GM13976 (cell line): ENCODE measurements around the gene ZSWIM5.
"Not testable (repeated sequence)": the region's sequence is repeated elsewhere in the genome, so short reads cannot be mapped to it uniquely, and the experiment has no call there.

Experiments used
- DNase-seq: peaks from one replicate; pipeline ENCODE4 v3.0.0; 2012; ENCODE audit warnings: low spot score
- in situ Hi-C: fragments of 300-500 bp; cut with MboI; formaldehyde crosslinking; loops from one replicate; pipeline ENCODE4 v1.12.0; 2022; ENCODE audit warnings: low sequenced_read_pairs, mixed read lengths, inconsistent platforms; ENCODE audit not compliant: unreplicated experiment
- TF ChIP-seq, protein P1 (sequence below): IDR thresholded peaks from 2 replicates; pipeline ENCODE4 v1.5.1; 2012; ENCODE audit warnings: borderline replicate concordance, mild to moderate bottlenecking; ENCODE audit not compliant: insufficient read depth; ENCODE audit errors: extremely low read depth, missing control alignments, control extremely low read depth

Gene ZSWIM5

DNA sequence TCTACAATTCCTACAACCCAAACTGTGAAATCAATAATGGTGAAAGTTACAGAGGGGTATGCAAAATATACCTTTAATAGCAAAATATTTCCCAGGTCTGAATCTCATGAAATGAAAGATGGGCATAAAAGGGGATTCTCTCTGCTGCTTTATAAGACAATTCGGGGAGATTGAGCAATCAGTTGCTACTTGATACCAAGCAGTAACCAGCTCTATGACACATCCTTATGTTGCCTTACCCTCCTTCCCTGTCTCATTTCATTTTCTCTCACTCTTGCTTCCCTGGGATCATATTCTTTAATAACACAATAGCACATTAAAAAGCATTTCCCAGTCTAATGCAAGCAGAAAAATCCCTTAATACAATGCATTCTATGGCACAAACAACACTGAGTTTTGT, 29.0 kb downstream of the ZSWIM5 start:
- TF ChIP-seq, protein P1, sequence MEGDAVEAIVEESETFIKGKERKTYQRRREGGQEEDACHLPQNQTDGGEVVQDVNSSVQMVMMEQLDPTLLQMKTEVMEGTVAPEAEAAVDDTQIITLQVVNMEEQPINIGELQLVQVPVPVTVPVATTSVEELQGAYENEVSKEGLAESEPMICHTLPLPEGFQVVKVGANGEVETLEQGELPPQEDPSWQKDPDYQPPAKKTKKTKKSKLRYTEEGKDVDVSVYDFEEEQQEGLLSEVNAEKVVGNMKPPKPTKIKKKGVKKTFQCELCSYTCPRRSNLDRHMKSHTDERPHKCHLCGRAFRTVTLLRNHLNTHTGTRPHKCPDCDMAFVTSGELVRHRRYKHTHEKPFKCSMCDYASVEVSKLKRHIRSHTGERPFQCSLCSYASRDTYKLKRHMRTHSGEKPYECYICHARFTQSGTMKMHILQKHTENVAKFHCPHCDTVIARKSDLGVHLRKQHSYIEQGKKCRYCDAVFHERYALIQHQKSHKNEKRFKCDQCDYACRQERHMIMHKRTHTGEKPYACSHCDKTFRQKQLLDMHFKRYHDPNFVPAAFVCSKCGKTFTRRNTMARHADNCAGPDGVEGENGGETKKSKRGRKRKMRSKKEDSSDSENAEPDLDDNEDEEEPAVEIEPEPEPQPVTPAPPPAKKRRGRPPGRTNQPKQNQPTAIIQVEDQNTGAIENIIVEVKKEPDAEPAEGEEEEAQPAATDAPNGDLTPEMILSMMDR = no peak
- in situ Hi-C loops = no loop called here
- DNase-seq = no peak

DNA sequence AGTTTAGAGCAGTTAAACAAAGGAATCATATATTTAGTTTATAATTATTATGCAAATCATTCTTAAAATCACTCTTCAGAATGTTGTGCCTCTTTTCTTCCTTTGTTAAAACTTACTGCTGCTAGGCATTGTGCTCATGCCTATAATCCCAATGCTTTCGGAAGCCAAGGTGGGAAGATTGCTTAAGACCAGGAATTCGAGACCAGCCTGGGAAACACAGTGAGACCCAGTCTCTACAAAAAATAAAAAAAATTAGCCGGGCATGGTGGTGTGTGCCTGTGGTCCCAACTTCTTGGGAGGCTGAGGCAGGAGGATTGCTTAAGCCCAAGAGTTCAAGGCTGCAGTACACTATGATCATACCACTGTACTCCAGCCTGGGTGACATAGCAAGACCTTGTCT, 33.6 kb downstream of the ZSWIM5 start:
- no peak for DNase-seq
- in situ Hi-C loops = no loop called here
- TF ChIP-seq, protein P1 = no peak

DNA sequence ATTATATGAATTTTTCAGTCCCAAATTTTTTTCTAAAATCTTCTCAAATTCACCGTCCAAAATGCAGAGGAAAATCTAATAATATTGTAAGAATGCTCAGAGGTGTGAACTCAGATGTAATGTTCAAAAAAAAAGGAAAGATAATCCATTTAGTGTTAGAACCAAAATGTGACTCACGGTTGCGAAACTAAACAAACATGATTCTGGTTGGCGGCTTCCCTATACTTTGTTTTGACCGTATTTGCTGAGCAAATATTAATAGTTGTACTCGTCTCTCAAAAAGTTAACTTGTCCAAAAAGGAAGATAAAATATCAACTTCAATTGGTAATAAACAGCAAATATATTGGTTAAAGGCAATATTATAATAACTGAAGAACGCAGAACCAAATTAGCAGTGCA, 34.4 kb downstream of the ZSWIM5 start:
- DNase-seq = no peak
- in situ Hi-C loops = no loop called here
- TF ChIP-seq, protein P1 = no peak

DNA sequence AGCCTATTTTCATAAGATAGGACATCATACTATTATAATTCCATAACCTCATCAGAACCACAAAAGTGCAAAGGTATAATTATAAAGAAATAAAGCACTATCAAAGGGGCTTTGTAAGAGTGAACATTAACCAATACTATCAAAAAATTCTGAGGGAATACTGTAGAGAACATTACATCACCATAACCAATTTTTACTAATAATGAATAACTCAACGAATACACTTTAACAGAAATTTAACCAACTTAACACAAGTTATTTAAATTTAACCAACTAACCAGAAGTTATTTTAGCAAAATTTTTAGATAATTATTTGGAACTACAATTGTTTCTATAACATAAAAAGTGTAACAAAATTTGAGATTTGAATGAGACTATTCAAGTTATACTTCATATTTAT, 34.8 kb downstream of the ZSWIM5 start:
- DNase-seq = no peak
- TF ChIP-seq, protein P1 = no peak
- in situ Hi-C loops = no loop called here

DNA sequence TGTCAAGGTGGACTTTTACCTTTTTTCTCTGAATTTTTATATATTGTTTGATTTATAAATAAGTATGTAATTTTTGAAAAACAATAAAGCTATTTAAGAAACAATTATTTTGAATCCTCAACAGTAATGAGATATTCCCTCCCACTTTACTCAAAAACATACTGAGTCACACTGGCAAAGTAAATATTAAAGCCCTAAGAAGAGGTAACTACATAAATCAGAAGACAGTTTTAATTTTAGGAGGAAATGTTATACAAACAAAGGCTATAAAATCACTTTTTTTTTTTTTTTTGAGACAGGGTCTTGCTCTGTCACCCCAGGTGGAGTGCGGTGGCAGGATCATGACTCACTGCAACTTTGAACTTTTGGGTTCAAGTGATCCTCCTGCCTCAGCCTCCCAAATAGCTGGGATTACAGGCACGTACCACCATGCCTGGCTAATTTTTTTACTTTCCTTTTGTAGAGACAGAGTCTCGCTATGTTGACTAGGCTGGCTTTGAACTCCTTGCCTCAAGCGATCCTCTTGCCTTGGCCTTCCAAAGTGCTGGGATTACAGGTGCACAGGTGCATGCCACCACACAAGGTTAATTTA, 36.2 kb downstream of the ZSWIM5 start:
- in situ Hi-C loops = no loop called here
- DNase-seq = no peak
- TF ChIP-seq, protein P1 = no peak

DNA sequence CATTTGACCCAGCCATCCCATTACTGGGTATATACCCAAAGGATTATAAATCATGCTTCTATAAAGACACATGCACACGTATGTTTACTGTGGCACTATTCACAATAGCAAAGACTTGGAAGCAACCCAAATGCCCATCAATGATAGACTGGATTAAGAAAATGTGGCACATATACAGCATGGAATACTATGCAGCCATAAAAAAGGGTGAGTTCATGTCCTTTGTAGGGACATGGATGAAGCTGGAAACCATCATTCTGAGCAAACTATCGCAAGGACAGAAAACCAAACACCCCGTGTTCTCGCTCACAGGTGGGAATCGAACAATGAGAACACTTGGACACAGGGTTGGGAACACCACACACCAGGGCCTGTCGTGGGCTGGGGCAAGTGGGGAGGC, 38.5 kb downstream of the ZSWIM5 start:
- in situ Hi-C loops = not testable (repeated sequence)

DNA sequence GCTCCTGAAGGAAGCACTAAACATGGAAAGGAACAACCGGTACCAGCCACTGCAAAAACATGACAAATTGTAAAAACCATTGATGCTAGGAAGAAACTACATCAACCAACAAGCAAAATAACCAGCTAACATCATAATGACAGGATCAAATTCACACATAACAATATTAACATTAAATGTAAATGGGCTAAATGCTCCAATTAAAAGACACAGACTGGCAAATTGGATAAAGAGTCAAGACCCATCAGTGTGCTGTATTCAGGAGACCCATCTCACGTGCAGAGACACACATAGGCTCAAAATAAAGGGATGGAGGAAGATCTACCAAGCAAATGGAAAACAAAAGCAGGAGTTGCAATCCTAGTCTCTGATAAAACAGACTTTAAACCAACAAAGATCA, 42.1 kb downstream of the ZSWIM5 start:
- in situ Hi-C loops, DNase-seq: not testable (repeated sequence)

More for the DNA sequence above, 38.5 kb downstream of the ZSWIM5 start:
- not testable (repeated sequence) for DNase-seq

DNA sequence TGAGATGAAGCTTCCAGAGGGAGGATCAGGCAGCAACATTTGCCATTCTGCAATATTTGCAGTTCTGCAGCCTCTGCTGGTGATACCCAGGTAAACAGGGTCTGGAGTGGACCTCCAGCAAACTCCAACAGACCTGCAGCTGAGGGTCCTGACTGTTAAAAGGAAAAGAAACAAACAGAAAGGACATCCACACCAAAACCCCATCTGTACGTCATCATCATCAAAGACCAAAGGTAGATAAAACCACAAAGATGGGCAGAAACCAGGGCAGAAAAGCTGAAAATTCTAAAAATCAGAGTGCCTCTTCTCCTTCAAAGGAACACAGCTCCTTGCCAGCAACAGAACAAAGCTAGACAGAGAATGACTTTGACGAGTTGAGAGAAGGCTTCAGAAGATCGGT, 43.3 kb downstream of the ZSWIM5 start:
- DNase-seq, in situ Hi-C loops: not testable (repeated sequence)

DNA sequence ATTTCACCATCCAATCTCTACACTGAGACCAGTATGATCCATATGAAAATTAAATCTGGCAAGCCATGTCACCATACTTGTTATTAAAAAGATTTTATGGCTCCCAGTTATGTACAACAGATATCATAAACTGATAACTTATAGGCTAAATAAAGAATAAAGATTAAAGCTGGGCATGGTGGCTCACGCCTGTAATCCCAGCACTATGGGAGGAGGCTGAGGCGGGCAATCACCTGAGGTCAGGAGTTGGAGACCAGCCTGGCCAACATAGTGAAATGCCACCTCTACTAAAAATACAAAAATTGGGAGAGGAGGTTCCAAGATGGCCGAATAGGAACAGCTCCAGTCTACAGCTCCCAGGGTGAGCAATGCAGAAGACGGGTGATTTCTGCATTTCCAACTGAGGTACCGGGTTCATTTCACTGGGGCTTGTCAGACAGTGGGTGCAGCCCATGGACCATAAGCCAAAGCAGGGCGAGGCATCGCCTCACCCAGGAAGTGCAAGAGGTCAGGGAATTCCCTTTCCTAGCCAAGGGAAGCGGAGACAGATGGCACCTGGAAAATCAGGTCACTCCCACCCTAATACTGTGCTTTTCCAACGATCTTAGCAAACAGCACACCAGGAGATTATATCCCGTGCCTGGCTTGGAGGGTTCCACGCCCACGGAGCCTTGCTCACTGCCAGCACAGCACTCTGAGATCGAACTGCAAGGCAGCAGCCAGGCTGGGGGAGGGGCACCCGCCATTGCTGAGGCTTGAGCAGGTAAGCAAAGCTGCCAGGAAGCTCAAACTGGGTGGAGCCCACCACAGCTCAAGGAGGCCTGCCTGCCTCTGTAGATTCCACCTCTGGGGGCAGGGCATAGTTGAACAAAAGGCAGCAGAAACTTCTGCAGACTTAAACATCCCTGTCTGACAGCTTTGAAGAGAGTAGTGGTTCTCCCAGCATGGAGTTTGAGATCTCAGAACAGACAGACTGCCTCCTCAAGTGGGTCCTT, 44.1 kb downstream of the ZSWIM5 start:
- DNase-seq, in situ Hi-C loops: not testable (repeated sequence)
